Omental fat pad (tissue), 4 donors: ENCODE data around the gene MSH6. TPM values are rescaled to one million over a fixed set of nuclear protein-coding genes. Genes with fewer than 3 reads are reported as not detected.

ENCODE experiments used
- ATAC-seq: fragments of 150-250 bp; one replicate; pipeline ENCODE4 v1.9.1; 2016; ENCODE audit warnings: mild to moderate bottlenecking, moderate library complexity; ENCODE audit not compliant: low FRiP score
- DNase-seq: peaks from one replicate; pipeline ENCODE4 v3.0.0-alpha.2; 2019; ENCODE audit warnings: low spot score
- CTCF ChIP-seq, 3 donors: fragments of 450-650 bp; IDR thresholded peaks; one replicate each; pipeline ENCODE4 v1.5.1; 2016 to 2017; ENCODE audit warnings: antibody characterized with exemption in 3 of 3, mild to moderate bottlenecking in 3 of 3, moderate library complexity in 2 of 3
- total RNA-seq, 4 donors: library from RNA; depleted of rRNA; stranded (reverse); fragments of >200 nt; gene quantifications; one replicate each; pipeline ENCODE4 v1.1.0, GENCODE V29; 2016

Gene MSH6
- total RNA-seq, 4 donors from 2014 or later: 26.9 to 36.4 (median 29.4) TPM

- DNase-seq (no peak), ATAC-seq (no peak)
- TF ChIP-seq CTCF (IDR thresholded peaks at IDR 0.05): no peak
Measured at GRCh38 chr2:47782381-47782670, 619 bp upstream of the MSH6 start.

- DNase-seq: peak; percentile 29
- no peak for TF ChIP-seq CTCF (IDR thresholded peaks at IDR 0.05)
Measured at GRCh38 chr2:47783486-47784351, 774 bp downstream of the MSH6 start.

GRCh38 chr2:47784352-47784851 lies 1.5 kb downstream of the MSH6 start:
- no peak for TF ChIP-seq CTCF (IDR thresholded peaks at IDR 0.05)
- no peak for DNase-seq
- no peak for ATAC-seq

More at GRCh38 chr2:47783486-47784351, 774 bp downstream of the MSH6 start:
- ATAC-seq: peak; percentile 52

- ATAC-seq (no peak), DNase-seq (no peak)
- no peak for TF ChIP-seq CTCF (IDR thresholded peaks at IDR 0.05)
Measured at GRCh38 chr2:47785986-47786385, 3.0 kb downstream of the MSH6 start.

GRCh38 chr2:47796090-47796697 lies 13.2 kb downstream of the MSH6 start:
- DNase-seq (no peak), ATAC-seq (no peak)
- TF ChIP-seq CTCF (IDR thresholded peaks at IDR 0.05): no peak

GRCh38 chr2:47798631-47799030 lies 15.7 kb downstream of the MSH6 start:
- ATAC-seq (no peak), DNase-seq (no peak)
- TF ChIP-seq CTCF (IDR thresholded peaks at IDR 0.05): no peak
